Transverse colon (tissue), 4 donors: Measurements from ENCODE around the gene RBBP5. TPM values are rescaled to one million over a fixed set of nuclear protein-coding genes. Genes with fewer than 3 reads are reported as not detected.

Experiments used
- DNase-seq: peaks from one replicate; pipeline ENCODE4 v3.0.0-alpha.2; 2019
- H3K27ac ChIP-seq, 4 donors: fragments of 200-600 bp; sonication (generic); 2 replicates each; pipeline ENCODE4 v1.5.1; 2016 to 2018; ENCODE audit warnings: inconsistent platforms in 4 of 4
- H3K27me3 ChIP-seq: fragments of 200-600 bp; sonication (generic); 2 replicates; pipeline ENCODE4 v1.5.1; 2017; ENCODE audit warnings: inconsistent platforms
- H3K36me3 ChIP-seq, 4 donors: fragments of 200-600 bp; sonication (generic); 2 replicates each; pipeline ENCODE4 v1.5.1; 2017 to 2019; ENCODE audit warnings: inconsistent platforms in 4 of 4
- H3K4me1 ChIP-seq, 4 donors: fragments of 200-600 bp; sonication (generic); 2 replicates each; pipeline ENCODE4 v1.5.1; 2017 to 2020; ENCODE audit warnings: inconsistent platforms in 4 of 4
- H3K4me3 ChIP-seq, 4 donors: fragments of 200-600 bp; sonication (generic); 1 replicate in 1 of 4; 2 replicates in 3 of 4; pipeline versions ENCODE4 v1.5.1 to v1.6.1; 2017 to 2019; ENCODE audit warnings: inconsistent platforms in 4 of 4
- H3K9me3 ChIP-seq, 2 donors: fragments of 200-600 bp; sonication (generic); 2 replicates each; pipeline ENCODE4 v1.5.1; 2017 to 2019; ENCODE audit warnings: inconsistent platforms in 2 of 2
- EP300 ChIP-seq: sonication (generic); formaldehyde crosslinking; IDR thresholded peaks from one replicate; pipeline ENCODE4 v1.6.1; 2017; ENCODE audit warnings: antibody characterized with exemption, low read depth
- POLR2A ChIP-seq: fragments of 450-650 bp; IDR thresholded peaks from one replicate; pipeline ENCODE4 v1.6.1; 2016; ENCODE audit warnings: antibody characterized with exemption, mild to moderate bottlenecking, moderate library complexity
- POLR2AphosphoS5 ChIP-seq, 3 donors: sonication (generic); formaldehyde crosslinking; IDR thresholded peaks; one replicate each; pipeline ENCODE4 v1.6.1; 2016; ENCODE audit warnings: antibody characterized with exemption in 3 of 3
- WGBS, 2 donors: methylation state at CpG; one replicate each; pipeline ENCODE4 v1.1.5; 2018; ENCODE audit warnings: low coverage in 1 of 2; 5-methylcytosine and 5-hydroxymethylcytosine counted together
- in situ Hi-C, 4 donors: fragments of 200-750 bp; cut with MboI; loops; one replicate each; pipeline versions ENCODE4 v1.15.0 to v1.15.1; 2017; ENCODE audit warnings: low sequenced_read_pairs in 3 of 4, low pct_ligation_motif_present in 1 of 4, low pct_unique_long_range_greater_than_20kb in 1 of 4
- intact Hi-C: fragments of 100-400 bp; cut with DNase I; formaldehyde crosslinking; loops from one replicate; pipeline ENCODE4 v1.15.1; 2023; ENCODE audit warnings: low total_unique reads
- total RNA-seq, 4 donors: library from RNA; depleted of rRNA; stranded (reverse); fragments of >200 nt; gene quantifications; one replicate each; pipeline ENCODE4 v1.1.0, GENCODE V29; 2016
- TF ChIP-seq, protein P1 (sequence below), 5 experiments: fragments of 200-600 bp in 3 of 5; fragments of 450-650 bp in 2 of 5; sonication (generic) in 3 of 5; IDR thresholded peaks; 1 replicate in 2 of 5; 2 replicates in 3 of 5; pipeline ENCODE4 v1.5.1; 2016 to 2017; ENCODE audit warnings: antibody characterized with exemption in 5 of 5, inconsistent platforms in 3 of 5, mild to moderate bottlenecking in 2 of 5, moderate library complexity in 1 of 5

RBBP5 gene
- total RNA-seq, 4 donors from 2014 or later: 4.0 to 15.6 (median 10.2) TPM

DNA sequence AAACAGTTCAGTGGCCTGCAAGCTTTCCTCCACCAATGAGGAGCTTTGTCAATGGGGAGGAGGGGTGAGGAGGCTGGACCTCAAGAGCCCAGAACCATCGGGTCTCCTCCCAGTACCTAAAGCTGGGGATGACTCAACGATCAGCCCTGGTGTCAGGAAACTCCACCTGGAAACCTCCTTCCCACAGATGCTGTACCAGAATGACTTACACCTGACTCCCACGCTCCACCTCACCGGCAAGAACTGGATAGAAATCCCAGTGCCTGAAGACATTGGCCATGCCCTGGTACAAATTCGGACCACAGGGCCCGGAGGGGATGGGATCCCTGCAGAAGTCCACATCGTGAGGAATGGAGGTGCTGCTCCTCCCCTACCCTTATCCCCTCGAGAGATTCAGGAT lies 48.9 kb downstream of the RBBP5 start:
- in situ Hi-C loops (no loop called here), intact Hi-C loops (no loop called here)
- H3K9me3 ChIP-seq: no peaks in the 10 kb centered on the region
- no peak for DNase-seq
- TF ChIP-seq POLR2AphosphoS5 (IDR thresholded peaks at IDR 0.05) (no peak), POLR2A (no peak), EP300 (no peak)
- TF ChIP-seq, protein P1, sequence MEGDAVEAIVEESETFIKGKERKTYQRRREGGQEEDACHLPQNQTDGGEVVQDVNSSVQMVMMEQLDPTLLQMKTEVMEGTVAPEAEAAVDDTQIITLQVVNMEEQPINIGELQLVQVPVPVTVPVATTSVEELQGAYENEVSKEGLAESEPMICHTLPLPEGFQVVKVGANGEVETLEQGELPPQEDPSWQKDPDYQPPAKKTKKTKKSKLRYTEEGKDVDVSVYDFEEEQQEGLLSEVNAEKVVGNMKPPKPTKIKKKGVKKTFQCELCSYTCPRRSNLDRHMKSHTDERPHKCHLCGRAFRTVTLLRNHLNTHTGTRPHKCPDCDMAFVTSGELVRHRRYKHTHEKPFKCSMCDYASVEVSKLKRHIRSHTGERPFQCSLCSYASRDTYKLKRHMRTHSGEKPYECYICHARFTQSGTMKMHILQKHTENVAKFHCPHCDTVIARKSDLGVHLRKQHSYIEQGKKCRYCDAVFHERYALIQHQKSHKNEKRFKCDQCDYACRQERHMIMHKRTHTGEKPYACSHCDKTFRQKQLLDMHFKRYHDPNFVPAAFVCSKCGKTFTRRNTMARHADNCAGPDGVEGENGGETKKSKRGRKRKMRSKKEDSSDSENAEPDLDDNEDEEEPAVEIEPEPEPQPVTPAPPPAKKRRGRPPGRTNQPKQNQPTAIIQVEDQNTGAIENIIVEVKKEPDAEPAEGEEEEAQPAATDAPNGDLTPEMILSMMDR (IDR thresholded peaks at IDR 0.05): no peak
- whole genome bisulfite sequencing, 2 donors: 73 to 100% methylated on average over 6 to 7 of the region's 8 CpGs
- H3K27ac ChIP-seq: no peak overlapping the region
- no peak overlapping the region for H3K4me3 ChIP-seq
- H3K27me3 ChIP-seq: no peaks in the 10 kb centered on the region
- H3K4me1 ChIP-seq: no peaks in the 10 kb centered on the region
- no peaks in the 10 kb centered on the region for H3K36me3 ChIP-seq

- Histone ChIP-seq H3K27me3 (no peaks in the 10 kb centered on the region), H3K36me3 (no peaks in the 10 kb centered on the region), H3K4me3 (no peak overlapping the region), H3K27ac (no peak overlapping the region), H3K9me3 (no peaks in the 10 kb centered on the region), H3K4me1 (no peaks in the 10 kb centered on the region)
- WGBS, 2 donors: 60 to 86% methylated on average over 2 to 9 of the region's 9 CpGs
- in situ Hi-C loops (no loop called here), intact Hi-C loops (no loop called here)
- no peak for TF ChIP-seq POLR2A
- TF ChIP-seq POLR2AphosphoS5 (IDR thresholded peaks at IDR 0.05): no peak
- TF ChIP-seq, protein P1 (IDR thresholded peaks at IDR 0.05): no peak
- TF ChIP-seq EP300: no peak
- no peak for DNase-seq
Measured at GRCh38 chr1:205072286-205072685, 49.5 kb downstream of the RBBP5 start.

GRCh38 chr1:205071801-205072200 lies 50.0 kb downstream of the RBBP5 start:
- no peaks in the 10 kb centered on the region for H3K27me3 ChIP-seq
- in situ Hi-C loops (no loop called here), intact Hi-C loops (no loop called here)
- H3K4me1 ChIP-seq: no peaks in the 10 kb centered on the region
- no peak overlapping the region for H3K27ac ChIP-seq
- H3K9me3 ChIP-seq: no peaks in the 10 kb centered on the region
- DNase-seq: no peak
- TF ChIP-seq POLR2AphosphoS5 (IDR thresholded peaks at IDR 0.05): no peak
- TF ChIP-seq, protein P1 (IDR thresholded peaks at IDR 0.05): no peak
- TF ChIP-seq POLR2A: no peak
- no peak for TF ChIP-seq EP300
- WGBS, 2 donors: 92% methylated on average over 12 of the region's 12 CpGs; no CpG with 5 or more reads in 1 of the 2 donors
- no peak overlapping the region for H3K4me3 ChIP-seq
- H3K36me3 ChIP-seq: no peaks in the 10 kb centered on the region

- Histone ChIP-seq H3K27ac (no peak overlapping the region), H3K27me3 (no peaks in the 10 kb centered on the region), H3K9me3 (no peaks in the 10 kb centered on the region), H3K4me3 (no peak overlapping the region), H3K36me3 (no peaks in the 10 kb centered on the region), H3K4me1 (no peaks in the 10 kb centered on the region)
- intact Hi-C loops: no loop called here
- TF ChIP-seq EP300 (no peak), POLR2A (no peak), POLR2AphosphoS5 (IDR thresholded peaks at IDR 0.05) (no peak)
- TF ChIP-seq, protein P1 (IDR thresholded peaks at IDR 0.05): no peak
- 87% methylated on average over 2 of the region's 2 CpGs; no CpG with 5 or more reads in 1 of the 2 donors for WGBS, 2 donors
- DNase-seq: no peak
- in situ Hi-C loops: no loop called here
Measured at GRCh38 chr1:205071028-205071409, 50.8 kb downstream of the RBBP5 start.
